Breast epithelium (tissue), 3 donors: ENCODE results near the gene PIWIL1.

ENCODE experiments used
- CTCF ChIP-seq, 3 donors: fragments of 450-650 bp; IDR thresholded peaks; one replicate each; pipeline ENCODE4 v1.5.1; 2016 to 2017; ENCODE audit warnings: antibody characterized with exemption in 3 of 3, mild to moderate bottlenecking in 3 of 3, moderate library complexity in 3 of 3
- POLR2A ChIP-seq: fragments of 450-650 bp; IDR thresholded peaks from one replicate; pipeline ENCODE4 v1.6.1; 2016; ENCODE audit warnings: antibody characterized with exemption, mild to moderate bottlenecking, moderate library complexity
- POLR2AphosphoS5 ChIP-seq, 3 donors: sonication (generic); formaldehyde crosslinking; IDR thresholded peaks; one replicate each; pipeline ENCODE4 v1.6.1; 2017; ENCODE audit warnings: antibody characterized with exemption in 3 of 3

GRCh38 chr12:130372936-130373335 lies 35.2 kb downstream of the PIWIL1 start:
- no peak for TF ChIP-seq CTCF (IDR thresholded peaks at IDR 0.05)
- no peak for TF ChIP-seq POLR2A
- TF ChIP-seq POLR2AphosphoS5 (IDR thresholded peaks at IDR 0.05): no peak
